ENCODE measurements around the gene UBD. TPM values are rescaled to one million over a fixed set of nuclear protein-coding genes. Genes with fewer than 3 reads are reported as not detected.

Gene UBD
- total RNA-seq, 1 donor from 2014 or later = 0.47 TPM

- H3K27me3 Mint-ChIP-seq (ENCODE audit: low read depth) = peaks cover 8% of the 10 kb centered on the region
Observed at GRCh38 chr6:29521006-29521680, 38.4 kb downstream of the UBD start.

GRCh38 chr6:29520232-29520631, 39.3 kb downstream of the UBD start:
- DNase-seq (ENCODE audit: low spot score in 2 of 2, unreplicated experiment in 2 of 2) = no peak
- no peak overlapping the region for H3K4me3 Mint-ChIP-seq
- no peak for TF ChIP-seq CTCF (IDR thresholded peaks at IDR 0.05; ENCODE audit: unreplicated experiment)
- H3K27ac Mint-ChIP-seq = no peak overlapping the region
- H3K9me3 Mint-ChIP-seq = peaks cover 10% of the 10 kb centered on the region
- peaks cover 3% of the 10 kb centered on the region for H3K27me3 Mint-ChIP-seq (ENCODE audit: low read depth)
- no peaks in the 10 kb centered on the region for H3K36me3 Mint-ChIP-seq
- no peaks in the 10 kb centered on the region for H3K4me1 Mint-ChIP-seq

More at GRCh38 chr6:29521006-29521680, 38.4 kb downstream of the UBD start:
- no peak for DNase-seq (ENCODE audit: low spot score in 2 of 2, unreplicated experiment in 2 of 2)
- Mint-ChIP-seq H3K36me3 (no peaks in the 10 kb centered on the region), H3K4me1 (no peaks in the 10 kb centered on the region), H3K4me3 (no peak overlapping the region), H3K27ac (no peak overlapping the region), H3K9me3 (peaks cover 10% of the 10 kb centered on the region)
- no peak for TF ChIP-seq CTCF (IDR thresholded peaks at IDR 0.05; ENCODE audit: unreplicated experiment)

- Mint-ChIP-seq H3K27ac (no peak overlapping the region), H3K4me1 (no peaks in the 10 kb centered on the region), H3K9me3 (peaks cover 15% of the 10 kb centered on the region), H3K4me3 (no peak overlapping the region), H3K36me3 (no peaks in the 10 kb centered on the region), H3K27me3 (ENCODE audit: low read depth) (peaks cover 5% of the 10 kb centered on the region)
- no peak for TF ChIP-seq CTCF (IDR thresholded peaks at IDR 0.05; ENCODE audit: unreplicated experiment)
- no peak for DNase-seq (ENCODE audit: low spot score in 2 of 2, unreplicated experiment in 2 of 2)
Observed at GRCh38 chr6:29519291-29520010, 40.1 kb downstream of the UBD start.

- Mint-ChIP-seq H3K27ac (no peak overlapping the region), H3K4me1 (no peaks in the 10 kb centered on the region), H3K27me3 (ENCODE audit: low read depth) (peaks cover 9% of the 10 kb centered on the region), H3K9me3 (peaks cover 11% of the 10 kb centered on the region), H3K4me3 (no peak overlapping the region), H3K36me3 (no peaks in the 10 kb centered on the region)
- no peak for TF ChIP-seq CTCF (IDR thresholded peaks at IDR 0.05; ENCODE audit: unreplicated experiment)
- no peak for DNase-seq (ENCODE audit: low spot score in 2 of 2, unreplicated experiment in 2 of 2)
Observed at GRCh38 chr6:29517728-29518440, 41.6 kb downstream of the UBD start.

GRCh38 chr6:29517245-29517644, 42.3 kb downstream of the UBD start:
- TF ChIP-seq CTCF (IDR thresholded peaks at IDR 0.05; ENCODE audit: unreplicated experiment) = no peak
- DNase-seq (ENCODE audit: low spot score in 2 of 2, unreplicated experiment in 2 of 2) = no peak
- no peaks in the 10 kb centered on the region for H3K4me1 Mint-ChIP-seq
- H3K27ac Mint-ChIP-seq = no peak overlapping the region
- peaks cover 10% of the 10 kb centered on the region for H3K27me3 Mint-ChIP-seq (ENCODE audit: low read depth)
- H3K36me3 Mint-ChIP-seq = no peaks in the 10 kb centered on the region
- peaks cover 8% of the 10 kb centered on the region for H3K9me3 Mint-ChIP-seq
- H3K4me3 Mint-ChIP-seq = no peak overlapping the region
